Glomerular visceral epithelial cell (primary cell): ENCODE results near the gene SPATA17.

ENCODE experiments used
- DNase-seq: peaks from one replicate; pipeline ENCODE4 v3.0.0-alpha.2; 2016; ENCODE audit errors: extremely low spot score

Gene SPATA17

GRCh38 chr1:217847643-217848042 lies 216.5 kb downstream of the SPATA17 start:
- DNase-seq: no peak

GRCh38 chr1:217856342-217857034 lies 225.3 kb downstream of the SPATA17 start:
- DNase-seq: no peak

GRCh38 chr1:217857061-217857460 lies 225.9 kb downstream of the SPATA17 start:
- DNase-seq: no peak

GRCh38 chr1:217861658-217862057 lies 230.5 kb downstream of the SPATA17 start:
- DNase-seq: no peak

GRCh38 chr1:217867446-217867995 lies 236.4 kb downstream of the SPATA17 start:
- no peak for DNase-seq

GRCh38 chr1:217871955-217872354 lies 240.8 kb downstream of the SPATA17 start:
- DNase-seq: no peak

GRCh38 chr1:217875229-217875628 lies 244.1 kb downstream of the SPATA17 start:
- no peak for DNase-seq

GRCh38 chr1:217876401-217876800 lies 245.3 kb downstream of the SPATA17 start:
- DNase-seq: no peak

GRCh38 chr1:217876896-217877295 lies 245.8 kb downstream of the SPATA17 start:
- DNase-seq: no peak

- no peak for DNase-seq
Observed at GRCh38 chr1:217881131-217881543, 250.0 kb downstream of the SPATA17 start.

- no peak for DNase-seq
Observed at GRCh38 chr1:217881607-217882332, 250.6 kb downstream of the SPATA17 start.

- no peak for DNase-seq
Observed at GRCh38 chr1:217885181-217885580, 254.0 kb downstream of the SPATA17 start.

GRCh38 chr1:217888328-217888727 lies 257.2 kb downstream of the SPATA17 start:
- DNase-seq: no peak

- DNase-seq: no peak
Observed at GRCh38 chr1:217889401-217889800, 258.3 kb downstream of the SPATA17 start.

- no peak for DNase-seq
Observed at GRCh38 chr1:217891966-217892365, 260.8 kb downstream of the SPATA17 start.

GRCh38 chr1:217892750-217893149 lies 261.6 kb downstream of the SPATA17 start:
- DNase-seq: no peak

- no peak for DNase-seq
Observed at GRCh38 chr1:217895841-217896240, 264.7 kb downstream of the SPATA17 start.

GRCh38 chr1:217896490-217896889 lies 265.3 kb downstream of the SPATA17 start:
- DNase-seq: no peak

GRCh38 chr1:217897100-217897499 lies 266.0 kb downstream of the SPATA17 start:
- no peak for DNase-seq

- no peak for DNase-seq
Observed at GRCh38 chr1:217899614-217900013, 268.5 kb downstream of the SPATA17 start.

GRCh38 chr1:217907504-217907903 lies 276.4 kb downstream of the SPATA17 start:
- DNase-seq: no peak

- DNase-seq: no peak
Observed at GRCh38 chr1:217910203-217910602, 279.1 kb downstream of the SPATA17 start.

GRCh38 chr1:217910791-217911320 lies 279.7 kb downstream of the SPATA17 start:
- DNase-seq: no peak
